GM19240 (cell line): ENCODE data around the gene MRPS10.
"Not testable (repeated sequence)": the region's sequence is repeated elsewhere in the genome, so short reads cannot be mapped to it uniquely, and the experiment has no call there.

Experiments used
- DNase-seq: peaks from one replicate; pipeline ENCODE4 v3.0.0; 2011; ENCODE audit warnings: low spot score; ENCODE audit not compliant: insufficient read length

The MRPS10 gene

DNA sequence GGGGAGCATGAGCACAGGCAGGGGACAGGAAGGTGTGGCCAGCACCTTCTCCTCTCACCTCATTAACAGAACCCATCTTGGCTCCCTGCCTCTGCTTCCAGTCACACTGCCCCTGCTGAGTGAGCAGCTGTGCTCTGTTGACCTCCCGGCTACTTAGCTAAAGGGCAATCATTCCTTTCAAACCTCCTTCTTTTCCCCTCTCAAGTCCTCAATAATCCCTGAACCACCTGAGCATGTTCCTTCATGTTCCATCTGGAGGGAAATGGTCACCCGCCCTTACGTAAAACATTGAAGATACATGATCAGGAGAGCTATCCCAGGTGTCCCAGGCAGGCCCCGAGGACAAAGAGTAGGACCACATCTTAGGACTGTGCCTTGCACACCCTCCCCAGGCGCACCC lies 21.7 kb upstream of the MRPS10 start:
- no peak for DNase-seq

DNA sequence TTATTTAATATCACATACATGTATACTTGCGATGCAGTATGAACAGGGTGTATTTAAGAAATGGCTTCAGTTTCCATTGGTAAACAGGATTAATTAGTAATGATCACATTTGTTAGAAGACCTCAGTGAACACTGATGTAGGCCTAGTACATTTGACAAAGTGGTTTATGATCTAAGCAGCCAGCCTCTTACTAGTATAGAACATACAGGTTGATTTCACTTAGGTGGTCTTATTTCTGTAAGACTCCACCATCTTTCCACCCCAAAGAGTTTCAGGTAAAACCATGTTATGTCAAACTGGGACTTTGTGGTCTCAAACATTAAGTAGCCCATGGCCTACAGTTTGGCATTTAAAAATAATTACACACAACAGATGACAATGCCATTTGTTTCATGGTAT lies 20.2 kb upstream of the MRPS10 start:
- no peak for DNase-seq

DNA sequence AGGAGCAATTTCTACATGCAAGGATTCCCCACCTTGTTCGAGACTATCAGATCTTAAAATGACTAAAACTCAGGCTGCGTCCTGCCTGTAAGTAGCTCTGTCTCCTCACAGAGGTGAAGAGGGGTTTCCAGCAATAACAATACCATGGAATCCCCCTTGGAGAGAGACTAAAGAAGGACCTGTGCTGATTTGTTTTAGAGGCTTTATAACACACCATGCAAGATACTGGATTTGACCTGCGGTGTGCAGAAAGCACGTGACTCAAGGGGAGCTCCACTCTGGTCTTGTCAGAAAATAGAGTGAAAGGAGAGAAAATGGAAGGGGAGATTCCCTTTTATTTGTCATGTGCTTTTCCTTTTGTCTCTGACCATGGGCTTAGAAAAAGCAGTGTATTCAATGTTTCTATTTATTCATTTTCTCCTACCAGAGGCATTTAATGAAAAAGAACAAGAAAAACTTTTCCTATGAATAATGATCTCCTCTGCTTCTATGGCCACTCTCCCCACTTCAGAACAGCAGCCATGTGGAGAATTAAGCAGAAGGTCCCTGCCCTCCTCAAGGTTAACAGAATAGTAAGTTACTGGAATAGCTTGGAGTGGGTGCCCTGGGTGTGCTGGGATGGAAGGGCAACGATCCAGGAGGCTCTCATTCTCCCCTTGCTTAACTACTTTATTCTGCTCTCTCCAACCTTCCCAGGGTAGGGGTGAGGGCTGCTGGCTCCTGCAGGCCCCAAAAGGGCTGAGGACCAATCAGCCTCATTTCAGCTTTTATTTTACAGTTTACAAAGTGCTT lies 19.2 kb upstream of the MRPS10 start:
- DNase-seq = no peak

DNA sequence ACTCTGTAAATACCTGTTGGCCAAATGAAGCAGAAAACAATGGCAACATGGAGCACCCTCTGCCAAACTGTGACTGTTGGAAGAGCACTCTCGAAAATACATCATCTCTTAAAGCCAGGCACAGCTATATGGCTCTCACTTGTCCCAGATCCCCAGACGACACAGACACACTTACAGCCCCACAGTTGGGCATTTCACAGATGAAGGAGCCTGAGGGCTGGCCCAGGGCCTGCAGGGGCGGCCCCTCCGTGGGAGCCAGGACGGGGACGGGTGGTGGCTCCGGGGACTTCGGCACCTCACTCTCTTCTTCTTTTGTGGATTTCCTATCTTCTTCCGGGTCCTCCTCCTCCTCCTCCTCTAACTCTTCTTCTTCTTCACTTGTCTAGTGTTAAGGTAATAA lies 18.4 kb upstream of the MRPS10 start:
- no peak for DNase-seq

DNA sequence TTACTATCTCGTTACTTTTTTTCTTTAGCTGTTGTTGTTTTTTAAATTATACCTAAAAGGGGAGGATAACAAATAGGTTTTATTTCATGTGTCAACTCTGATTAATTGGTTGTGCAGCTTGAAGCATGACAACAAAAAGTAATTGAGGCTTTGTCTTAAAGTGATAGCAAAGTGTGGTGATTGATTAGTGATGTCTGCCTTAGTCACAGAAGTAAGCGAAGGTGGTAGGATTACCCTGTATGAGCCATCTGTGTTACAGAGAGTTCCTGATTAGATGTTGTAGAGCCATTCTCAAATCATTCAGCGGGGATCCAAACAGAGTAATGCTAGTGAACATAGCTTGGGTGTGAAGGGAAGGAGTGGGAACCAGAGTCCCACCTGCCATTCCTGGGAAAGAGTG lies 14.4 kb upstream of the MRPS10 start:
- no peak for DNase-seq

DNA sequence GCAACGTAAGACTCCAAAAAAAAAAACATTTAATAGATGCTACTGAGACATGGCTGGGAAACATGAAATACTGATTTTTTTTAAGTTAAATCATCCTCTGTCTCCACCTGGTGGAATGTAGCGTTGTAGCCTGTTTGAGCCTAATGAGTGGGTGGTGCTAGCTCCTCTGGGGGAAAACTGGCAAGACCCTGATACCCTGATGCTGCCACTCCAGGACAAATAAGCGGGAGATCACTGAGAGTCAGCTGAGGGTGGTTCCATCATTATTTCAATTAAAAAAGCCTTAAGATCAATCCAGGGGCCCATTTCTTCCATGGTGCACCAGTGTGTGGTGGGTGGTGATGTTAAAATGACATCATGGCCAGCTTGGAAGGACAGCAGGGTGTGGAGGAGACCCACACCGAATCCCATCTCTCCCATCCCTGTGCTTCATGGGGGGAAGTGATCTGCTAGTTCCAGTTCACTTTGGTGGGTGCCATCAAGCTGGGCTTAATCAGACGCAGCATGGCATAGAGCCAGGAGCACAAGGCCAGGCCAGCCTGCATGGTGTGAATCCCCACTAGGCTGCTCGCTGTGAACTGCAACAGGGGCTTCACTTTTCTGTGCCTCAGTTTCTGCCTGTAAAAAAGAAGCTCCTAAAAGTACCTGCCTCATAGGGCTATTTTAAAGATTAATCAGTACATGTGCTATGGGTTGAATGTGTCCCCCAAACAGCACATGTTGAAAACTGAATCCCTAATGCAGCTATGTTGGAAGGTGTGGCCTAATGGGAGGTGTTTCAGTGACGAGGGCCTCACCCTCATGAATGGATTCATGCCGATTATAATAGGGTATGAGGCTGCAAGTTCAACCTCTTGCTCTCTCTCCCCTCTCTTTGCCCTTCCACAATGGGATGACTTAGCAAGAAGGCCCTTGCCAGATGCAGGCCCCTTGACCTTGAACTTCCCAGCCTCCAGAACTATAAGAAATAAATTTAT lies 13.0 kb upstream of the MRPS10 start:
- no peak for DNase-seq

DNA sequence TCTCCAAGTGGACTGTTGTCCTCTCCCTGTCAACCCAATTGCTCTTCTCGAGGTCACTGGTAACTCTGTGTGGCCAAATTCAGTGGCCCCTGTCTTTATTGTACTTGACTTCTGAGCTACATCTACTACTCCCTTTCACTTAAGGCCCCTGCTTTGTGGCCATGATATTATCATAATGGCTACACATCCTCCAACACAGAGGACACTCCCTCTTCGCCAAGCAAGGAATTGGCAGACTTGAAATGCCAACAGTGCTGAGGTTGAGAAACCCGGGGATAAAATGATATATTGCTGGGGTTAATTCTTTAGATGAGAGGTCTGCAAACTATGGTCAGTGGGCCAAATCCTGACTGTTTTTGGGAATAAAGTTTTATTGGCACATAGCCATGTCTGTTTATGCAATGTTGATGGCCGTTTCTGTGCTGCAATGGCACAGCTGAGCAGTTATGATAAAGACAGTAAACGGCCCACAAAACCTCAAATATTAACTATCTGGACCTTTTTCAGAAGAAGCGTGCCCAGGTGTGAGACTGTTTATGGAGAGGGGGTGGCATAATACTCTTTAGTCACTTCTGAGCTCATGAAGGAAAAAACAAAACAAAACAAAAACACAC lies 12.0 kb upstream of the MRPS10 start:
- no peak for DNase-seq

DNA sequence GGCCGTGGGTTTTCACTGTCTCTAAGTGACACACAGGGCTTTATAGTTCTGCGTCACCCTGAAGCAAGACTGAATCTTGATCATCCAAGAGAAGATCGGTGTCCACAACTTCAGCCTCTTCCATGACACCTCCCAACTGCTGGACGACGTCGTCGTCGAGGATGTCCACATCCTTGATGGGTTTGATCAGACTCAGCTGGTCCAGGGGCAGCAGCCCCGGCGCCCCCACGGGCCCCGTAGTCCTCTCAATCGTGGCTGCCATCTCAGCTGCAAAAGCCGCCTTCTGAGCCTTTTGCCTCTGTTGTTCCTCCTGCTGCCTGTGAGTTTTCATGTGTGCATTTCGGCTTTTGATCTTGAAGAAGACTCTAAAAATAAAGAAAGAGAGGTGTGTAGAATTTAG lies 10.6 kb upstream of the MRPS10 start:
- DNase-seq = no peak

DNA sequence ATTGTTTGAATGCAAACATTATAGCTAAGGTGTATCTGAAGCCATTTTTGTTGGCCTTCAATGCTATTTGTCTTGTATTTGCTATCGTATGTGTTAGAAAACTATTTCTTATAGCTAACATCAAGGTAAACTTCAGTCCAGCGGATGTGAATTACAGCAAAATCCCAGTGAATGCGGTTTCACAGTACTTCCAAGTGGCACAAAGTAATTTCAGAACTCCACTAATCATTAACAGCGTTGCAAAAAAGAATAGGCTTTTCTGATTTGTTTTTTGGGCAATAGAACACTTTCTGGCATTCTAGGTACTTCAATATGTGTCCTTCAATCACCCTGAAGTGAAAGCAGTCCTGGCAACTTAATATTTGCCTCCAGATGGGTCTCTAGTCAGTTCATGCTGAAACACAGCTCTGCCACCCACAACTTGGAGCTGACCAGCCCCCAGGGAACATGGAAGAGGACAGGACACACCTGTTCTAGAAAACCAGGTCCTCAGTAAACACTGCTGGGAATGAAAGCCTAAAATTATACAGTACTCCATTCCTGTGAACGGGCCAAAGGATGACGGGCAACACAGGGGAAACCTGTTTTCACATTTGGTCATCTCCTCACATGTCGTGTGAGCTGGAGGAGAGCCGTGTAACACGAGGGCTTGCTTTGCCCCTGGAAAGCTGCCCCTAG lies 9.7 kb upstream of the MRPS10 start:
- DNase-seq = no peak

DNA sequence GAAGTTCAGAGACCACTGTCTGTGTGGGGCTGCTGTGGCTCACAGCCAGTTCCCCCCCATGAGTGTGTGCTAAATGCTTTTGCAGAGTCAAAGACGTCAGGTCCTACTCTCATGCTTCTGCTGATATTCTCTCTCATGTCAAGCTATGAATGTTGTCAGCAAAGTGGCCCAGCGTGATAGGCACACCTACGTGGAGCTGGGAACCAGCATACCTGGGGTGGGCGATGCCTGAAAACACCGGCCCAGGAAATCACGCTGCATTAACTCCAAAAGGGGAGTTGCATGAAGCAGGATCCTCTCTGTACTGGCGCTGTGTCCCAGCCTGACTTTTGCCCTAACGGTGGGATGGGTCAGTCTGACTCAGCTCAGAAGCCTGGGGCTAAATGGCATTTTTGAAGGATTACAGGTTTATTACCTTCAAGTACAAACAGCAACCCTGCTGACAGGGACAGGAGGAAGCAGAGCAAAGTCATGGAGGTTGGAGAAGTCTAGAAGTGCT lies 9.0 kb upstream of the MRPS10 start:
- DNase-seq = no peak

DNA sequence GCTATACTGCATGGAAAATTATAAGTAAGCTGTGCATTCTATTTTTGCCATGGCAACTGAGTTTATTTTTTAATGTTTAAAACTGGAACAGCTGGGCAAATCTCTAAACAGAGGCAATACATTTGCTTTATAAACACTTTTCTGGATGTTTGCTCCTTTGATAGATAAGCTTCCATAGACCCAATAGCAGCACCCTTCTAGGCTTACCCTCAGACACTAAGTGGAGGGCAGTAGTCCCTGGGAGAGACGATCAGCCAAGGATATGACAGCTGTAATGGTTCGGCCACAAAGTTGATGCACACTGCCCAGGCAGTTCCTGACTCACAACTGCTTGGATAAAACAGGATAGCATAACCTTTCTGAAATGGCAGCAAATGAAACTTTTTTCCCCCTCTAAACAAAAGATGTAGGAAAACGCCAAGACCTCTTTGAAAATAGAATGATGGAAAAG lies 8.5 kb upstream of the MRPS10 start:
- no peak for DNase-seq

DNA sequence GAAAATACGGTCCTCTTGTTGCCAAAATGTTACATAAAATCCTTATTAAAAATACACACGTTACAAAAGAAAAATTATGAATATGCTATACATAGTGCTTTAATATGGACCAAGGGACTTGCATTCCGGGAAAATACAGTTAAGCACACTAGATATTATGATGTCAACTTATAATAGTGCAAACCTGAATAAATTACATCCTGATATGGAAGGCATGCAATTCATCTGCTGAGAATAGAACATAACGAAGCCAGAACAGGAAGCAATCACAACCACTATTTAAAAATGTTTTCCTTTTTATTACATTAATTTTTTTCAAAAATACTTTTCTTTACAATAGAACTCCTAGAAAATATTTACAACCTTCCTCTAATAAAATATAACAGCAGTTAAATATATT lies 7.8 kb upstream of the MRPS10 start:
- DNase-seq = no peak

DNA sequence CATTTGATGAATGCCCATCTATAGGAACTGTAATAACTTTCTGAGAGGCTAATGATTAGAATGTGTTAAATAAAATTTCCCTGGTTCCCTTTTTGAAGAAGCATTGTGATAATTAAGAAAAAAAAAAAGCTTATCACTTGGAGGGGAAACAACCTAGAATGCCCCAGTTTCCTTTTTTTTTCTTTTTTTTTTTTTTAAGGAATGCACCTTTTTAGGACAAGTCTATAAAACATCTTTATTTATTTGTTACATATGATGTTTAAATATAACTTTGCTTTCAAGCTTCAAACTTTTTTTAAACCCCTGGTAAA lies 7.3 kb upstream of the MRPS10 start:
- DNase-seq = no peak

DNA sequence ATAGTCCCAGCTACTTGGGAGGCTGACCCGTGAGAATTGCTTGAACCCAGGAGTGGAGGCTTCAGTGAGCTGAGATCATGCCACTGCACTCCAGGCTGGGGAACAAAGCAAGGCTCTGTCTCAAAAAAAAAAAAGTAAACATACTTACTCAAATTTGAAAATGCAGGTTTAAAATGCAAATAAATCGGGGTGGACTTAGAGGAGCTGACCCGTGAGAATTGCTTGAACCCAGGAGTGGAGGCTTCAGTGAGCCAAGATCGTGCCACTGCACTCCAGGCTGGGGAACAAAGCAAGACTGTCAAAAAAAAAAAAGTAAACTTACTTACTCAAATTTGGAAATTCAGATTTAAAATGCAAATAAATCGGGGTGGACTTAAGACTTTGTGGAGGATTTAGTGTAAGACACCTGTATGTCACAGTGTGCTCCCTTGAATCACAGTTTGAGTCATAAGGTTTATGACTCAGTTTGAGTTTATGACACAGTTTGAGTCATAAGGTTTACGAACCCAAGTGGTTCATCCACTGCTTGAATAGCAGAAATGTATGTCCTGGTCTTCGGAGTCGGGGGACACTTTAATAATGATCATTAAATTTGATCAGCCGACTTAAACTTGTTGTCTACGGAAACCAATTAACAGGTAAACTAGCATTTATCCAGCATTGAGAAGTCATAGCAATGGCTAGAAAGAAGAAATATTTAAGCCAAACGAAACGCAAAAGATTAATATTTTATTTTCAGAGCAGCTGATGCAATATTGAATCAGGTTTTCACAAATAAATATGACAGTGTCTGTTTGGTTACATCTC lies 6.8 kb upstream of the MRPS10 start:
- peak; percentile 50 for DNase-seq

DNA sequence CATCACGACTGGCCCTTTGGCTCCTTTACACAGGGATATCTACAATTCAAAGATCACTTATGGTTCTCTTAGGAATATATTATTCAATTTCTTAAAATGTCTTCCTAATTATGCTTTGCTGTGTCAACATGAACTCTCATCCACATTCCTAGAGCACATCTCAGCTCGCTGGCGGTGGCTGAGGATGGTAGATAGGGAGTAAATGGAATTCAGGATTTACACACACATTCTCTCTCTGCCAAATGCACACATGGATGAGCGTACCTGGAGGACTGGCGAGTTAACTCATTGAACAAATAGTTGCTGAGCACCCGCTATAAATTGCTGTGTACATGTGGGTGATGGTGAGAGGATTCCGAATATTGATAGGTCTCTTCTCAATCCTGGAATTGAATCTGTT lies 4.8 kb upstream of the MRPS10 start:
- DNase-seq = no peak

DNA sequence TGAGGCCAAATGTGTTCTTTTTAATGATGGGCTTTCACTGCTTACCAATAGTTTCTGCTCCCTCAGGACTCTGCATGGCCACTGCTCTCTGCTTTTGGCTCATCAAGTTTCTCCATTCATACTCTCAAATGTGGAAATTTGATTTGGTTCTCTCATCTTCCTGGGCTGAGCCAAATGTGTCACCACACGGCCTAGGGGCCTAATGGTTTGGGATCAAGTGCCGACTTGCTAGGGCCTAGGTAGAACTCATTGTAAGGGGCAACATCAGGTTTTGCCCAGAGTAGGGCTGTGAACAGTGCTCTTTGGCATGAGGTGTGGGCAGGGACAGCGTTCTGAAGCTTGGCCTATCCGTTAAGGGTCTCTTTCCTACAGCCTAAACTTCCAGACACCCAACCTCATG lies 3.9 kb upstream of the MRPS10 start:
- DNase-seq = no peak

DNA sequence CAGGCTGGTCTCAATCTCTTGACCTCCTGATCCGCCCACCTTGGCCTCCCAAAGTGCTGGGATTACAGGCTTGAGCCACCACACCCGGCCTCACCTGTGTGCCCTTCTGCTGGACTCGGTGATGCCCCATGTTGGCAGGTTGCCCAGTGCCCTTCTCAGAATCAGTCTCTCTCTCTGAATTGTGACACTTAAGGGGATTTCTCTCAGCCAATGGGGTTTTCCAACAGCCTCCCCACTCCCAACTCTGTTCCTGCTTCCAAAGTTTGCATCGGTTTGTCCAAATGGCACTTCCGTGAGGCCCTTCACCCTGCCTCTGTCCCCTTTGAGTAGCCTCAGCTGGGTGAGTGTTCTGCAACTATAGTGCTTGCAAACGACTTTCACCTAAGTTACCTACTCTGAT lies 3.1 kb upstream of the MRPS10 start:
- DNase-seq = no peak

DNA sequence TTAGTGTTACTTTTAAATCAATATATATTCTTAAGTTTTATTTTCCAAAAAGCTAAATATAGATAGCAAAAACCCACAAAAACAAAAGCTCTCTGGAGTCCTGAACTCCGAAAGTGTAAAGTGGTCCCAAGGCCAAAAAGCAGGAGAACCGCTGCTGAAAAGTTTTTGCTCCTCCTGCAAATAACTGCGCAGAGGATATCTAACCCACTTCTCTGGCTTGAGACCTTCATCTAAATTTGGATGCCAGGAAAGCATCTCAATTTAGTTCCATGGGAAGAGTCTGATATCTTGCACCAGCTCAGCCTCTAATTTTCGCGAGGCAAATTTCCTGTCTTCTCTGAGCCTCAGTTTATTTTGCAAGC lies 523 bp downstream of the MRPS10 start:
- DNase-seq = no peak

DNA sequence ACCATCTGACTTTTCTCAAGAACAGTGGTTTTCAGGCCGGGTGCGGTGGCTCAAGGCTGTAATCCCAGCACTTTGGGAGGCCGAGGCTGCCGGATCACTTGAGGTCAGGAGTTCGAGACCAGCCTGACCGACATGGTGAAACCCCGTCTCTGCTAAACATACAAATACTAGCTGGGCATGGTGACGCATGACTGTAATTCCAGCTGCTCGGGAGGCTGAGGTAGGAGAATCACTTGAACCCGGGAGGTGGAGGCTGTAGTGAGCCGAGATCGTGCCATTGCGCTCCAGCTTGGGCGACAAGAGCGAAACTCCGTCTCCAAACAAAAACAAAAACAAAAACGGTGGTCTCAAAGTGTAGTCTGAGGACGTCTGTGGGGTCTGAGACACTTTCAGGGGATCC lies 1.2 kb downstream of the MRPS10 start:
- not testable (repeated sequence) for DNase-seq

DNA sequence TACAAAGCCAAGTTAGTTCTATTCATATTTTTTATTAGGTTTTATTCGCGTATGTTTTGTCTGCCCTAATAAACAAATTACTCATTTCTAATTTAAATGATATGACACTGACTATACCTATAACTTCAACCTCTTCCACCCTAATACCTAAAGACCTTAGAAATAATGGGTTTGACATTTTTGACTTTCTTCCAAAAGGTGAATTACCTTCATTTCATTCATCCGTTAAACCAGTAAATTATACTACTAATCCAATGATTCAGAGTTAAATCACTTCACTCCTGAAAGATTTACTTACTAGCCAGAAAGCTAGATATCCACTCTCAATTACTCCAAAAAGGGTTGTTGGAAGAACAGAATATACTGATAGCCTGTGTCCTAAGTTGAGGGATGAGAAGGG lies 5.2 kb downstream of the MRPS10 start:
- DNase-seq = no peak

DNA sequence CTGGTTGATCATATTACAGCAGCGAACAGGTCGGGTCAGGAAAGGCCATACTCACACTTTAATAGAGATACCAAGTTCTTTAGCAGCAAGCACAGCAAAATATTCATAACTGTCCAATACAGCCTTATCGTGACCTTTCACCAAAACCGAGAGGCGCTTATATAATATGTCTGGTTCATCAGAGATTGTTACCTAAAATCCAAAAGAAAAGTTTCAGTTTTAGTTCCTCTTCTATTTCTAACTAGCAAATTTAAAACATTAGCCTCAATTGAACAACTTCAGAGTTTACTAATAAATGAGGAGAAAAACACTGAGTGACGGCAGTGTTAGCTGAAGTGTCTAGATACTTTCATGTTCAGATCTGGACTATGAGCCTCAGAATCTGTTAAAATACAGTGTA lies 5.9 kb downstream of the MRPS10 start:
- no peak for DNase-seq
